CD4-positive, alpha-beta T cell treated with Interleukin-17A for 4 hours (primary cell): ENCODE results near the gene PCDH17.

ENCODE experiments used
- DNase-seq: peaks from one replicate; pipeline ENCODE4 v3.0.0-alpha.2; 2020; ENCODE audit warnings: mixed read lengths

The PCDH17 gene

GRCh38 chr13:57635541-57636085 lies 4.1 kb downstream of the PCDH17 start:
- no peak for DNase-seq

GRCh38 chr13:57636816-57637215 lies 5.3 kb downstream of the PCDH17 start:
- no peak for DNase-seq

- no peak for DNase-seq
Observed at GRCh38 chr13:57637515-57637914, 6.0 kb downstream of the PCDH17 start.

- DNase-seq = no peak
Observed at GRCh38 chr13:57638186-57638890, 6.8 kb downstream of the PCDH17 start.

- DNase-seq = no peak
Observed at GRCh38 chr13:57640607-57641006, 9.1 kb downstream of the PCDH17 start.

GRCh38 chr13:57641051-57641450 lies 9.5 kb downstream of the PCDH17 start:
- no peak for DNase-seq

- no peak for DNase-seq
Observed at GRCh38 chr13:57644106-57644505, 12.6 kb downstream of the PCDH17 start.

GRCh38 chr13:57653229-57653989 lies 21.9 kb downstream of the PCDH17 start:
- no peak for DNase-seq

- DNase-seq = no peak
Observed at GRCh38 chr13:57665481-57665880, 33.9 kb downstream of the PCDH17 start.

- no peak for DNase-seq
Observed at GRCh38 chr13:57666131-57666953, 34.8 kb downstream of the PCDH17 start.

- DNase-seq = no peak
Observed at GRCh38 chr13:57672168-57672567, 40.6 kb downstream of the PCDH17 start.

- DNase-seq = no peak
Observed at GRCh38 chr13:57673197-57673596, 41.7 kb downstream of the PCDH17 start.

- no peak for DNase-seq
Observed at GRCh38 chr13:57675526-57675925, 44.0 kb downstream of the PCDH17 start.

GRCh38 chr13:57680609-57681008 lies 49.1 kb downstream of the PCDH17 start:
- DNase-seq = no peak

GRCh38 chr13:57682128-57682716 lies 50.7 kb downstream of the PCDH17 start:
- no peak for DNase-seq

GRCh38 chr13:57698851-57699250 lies 67.3 kb downstream of the PCDH17 start:
- no peak for DNase-seq

GRCh38 chr13:57704031-57704430 lies 72.5 kb downstream of the PCDH17 start:
- no peak for DNase-seq

- no peak for DNase-seq
Observed at GRCh38 chr13:57716295-57716694, 84.8 kb downstream of the PCDH17 start.

- no peak for DNase-seq
Observed at GRCh38 chr13:57724486-57725272, 93.1 kb downstream of the PCDH17 start.

- DNase-seq = no peak
Observed at GRCh38 chr13:57725480-57725879, 93.9 kb downstream of the PCDH17 start.

- no peak for DNase-seq
Observed at GRCh38 chr13:57726981-57727380, 95.4 kb downstream of the PCDH17 start.

- no peak for DNase-seq
Observed at GRCh38 chr13:57734306-57734705, 102.8 kb downstream of the PCDH17 start.
